Fibroblast of the aortic adventitia (primary cell): ENCODE results near the gene B3GAT2. TPM values are rescaled to one million over a fixed set of nuclear protein-coding genes. Genes with fewer than 3 reads are reported as not detected.

ENCODE experiments used
- DNase-seq: peaks from one replicate; pipeline ENCODE4 v3.0.0-alpha.2; 2010; ENCODE audit warnings: low read depth
- H3K4me3 ChIP-seq: 2 replicates; pipeline ENCODE4 v1.5.1; 2011; ENCODE audit warnings: low read depth, mild to moderate bottlenecking, control low read depth, low read length, moderate library complexity
- CTCF ChIP-seq: IDR thresholded peaks from 2 replicates; pipeline ENCODE4 v1.5.1; 2011; ENCODE audit warnings: mild to moderate bottlenecking, low read length, control low read depth, inconsistent platforms; ENCODE audit not compliant: insufficient read depth
- total RNA-seq: library from RNA; depleted of rRNA; stranded (reverse); fragments of >200 nt; gene quantifications from 2 replicates; pipeline ENCODE4 v1.2.3, GENCODE V29; 2012; ENCODE audit warnings: low replicate concordance

The B3GAT2 gene
- total RNA-seq, 1 donor: not detected

DNA sequence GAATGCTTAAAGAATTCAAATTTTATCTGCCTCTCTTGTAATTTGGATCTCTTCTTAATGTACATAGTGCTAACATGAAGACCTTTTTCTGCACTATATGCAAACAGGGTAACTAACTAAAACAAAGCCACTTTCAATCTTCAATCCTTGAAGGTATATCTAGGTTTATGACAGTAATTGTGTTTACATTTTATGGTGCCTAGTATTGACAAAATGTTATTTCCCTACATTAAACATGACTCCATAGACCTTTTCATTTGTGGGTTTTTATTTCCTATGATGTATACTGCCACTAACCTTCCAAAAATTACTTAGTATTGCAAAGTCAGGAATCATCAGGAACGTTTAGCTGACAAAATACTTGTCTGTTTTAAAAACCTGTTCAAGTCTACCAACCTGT, 95.9 kb downstream of the B3GAT2 start:
- H3K4me3 ChIP-seq: no peak overlapping the region
- TF ChIP-seq CTCF: no peak

DNA sequence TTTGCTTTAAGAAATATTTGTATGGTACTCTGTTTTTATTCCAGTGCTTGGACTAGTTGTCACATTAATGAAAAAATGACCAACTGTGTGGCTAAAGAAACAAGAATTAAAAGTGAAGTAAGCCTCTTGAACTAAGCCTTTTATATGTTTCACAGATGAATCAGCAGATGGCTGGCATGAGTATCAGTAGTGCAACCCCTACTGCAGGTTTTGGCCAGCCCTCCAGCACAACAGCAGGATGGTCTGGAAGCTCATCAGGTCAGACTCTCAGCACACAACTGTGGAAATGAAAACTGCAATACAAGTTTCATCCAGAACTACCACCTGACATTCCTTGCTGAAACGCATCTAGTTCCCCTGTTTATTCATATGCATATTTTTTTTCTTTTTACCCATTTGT, 96.8 kb downstream of the B3GAT2 start:
- TF ChIP-seq CTCF: no peak
- DNase-seq: peak; percentile 11
- no peak overlapping the region for H3K4me3 ChIP-seq

More for the DNA sequence above, 95.9 kb downstream of the B3GAT2 start:
- no peak for DNase-seq

DNA sequence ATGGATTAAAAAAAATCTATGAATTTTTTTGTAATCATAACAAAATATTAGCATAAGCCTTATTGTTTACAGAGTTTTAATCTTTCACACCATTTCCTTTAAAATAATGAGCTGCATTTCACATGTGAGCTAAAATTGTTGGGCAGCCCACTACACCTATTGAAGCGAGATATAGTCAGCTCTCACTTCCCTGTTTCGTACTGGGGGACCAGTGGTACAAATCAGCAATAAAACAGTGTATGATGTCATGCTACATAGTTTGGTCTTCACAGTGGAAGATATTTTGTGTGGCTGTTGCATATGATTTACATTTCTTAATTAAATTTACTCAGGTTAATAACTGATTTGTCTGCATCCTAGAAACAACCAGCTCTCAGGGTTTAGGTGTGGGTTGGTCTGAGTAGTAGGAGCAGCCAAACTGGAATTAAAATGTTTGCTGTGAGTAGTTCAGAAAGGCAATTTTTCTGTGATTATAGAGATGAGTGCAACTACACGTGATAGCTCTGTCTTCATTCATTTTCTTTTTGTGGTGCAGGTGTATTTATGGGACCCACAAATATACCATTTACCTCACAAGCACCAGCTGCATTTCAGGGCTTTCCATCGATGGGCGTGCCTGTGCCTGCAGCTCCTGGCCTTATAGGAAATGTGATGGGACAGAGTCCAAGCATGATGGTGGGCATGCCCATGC, 99.3 kb downstream of the B3GAT2 start:
- DNase-seq: no peak
- no peak for TF ChIP-seq CTCF
- H3K4me3 ChIP-seq: no peak overlapping the region

GRCh38 chr6:70852667-70853246, 104.1 kb downstream of the B3GAT2 start:
- DNase-seq: no peak
- TF ChIP-seq CTCF: no peak
- no peak overlapping the region for H3K4me3 ChIP-seq

DNA sequence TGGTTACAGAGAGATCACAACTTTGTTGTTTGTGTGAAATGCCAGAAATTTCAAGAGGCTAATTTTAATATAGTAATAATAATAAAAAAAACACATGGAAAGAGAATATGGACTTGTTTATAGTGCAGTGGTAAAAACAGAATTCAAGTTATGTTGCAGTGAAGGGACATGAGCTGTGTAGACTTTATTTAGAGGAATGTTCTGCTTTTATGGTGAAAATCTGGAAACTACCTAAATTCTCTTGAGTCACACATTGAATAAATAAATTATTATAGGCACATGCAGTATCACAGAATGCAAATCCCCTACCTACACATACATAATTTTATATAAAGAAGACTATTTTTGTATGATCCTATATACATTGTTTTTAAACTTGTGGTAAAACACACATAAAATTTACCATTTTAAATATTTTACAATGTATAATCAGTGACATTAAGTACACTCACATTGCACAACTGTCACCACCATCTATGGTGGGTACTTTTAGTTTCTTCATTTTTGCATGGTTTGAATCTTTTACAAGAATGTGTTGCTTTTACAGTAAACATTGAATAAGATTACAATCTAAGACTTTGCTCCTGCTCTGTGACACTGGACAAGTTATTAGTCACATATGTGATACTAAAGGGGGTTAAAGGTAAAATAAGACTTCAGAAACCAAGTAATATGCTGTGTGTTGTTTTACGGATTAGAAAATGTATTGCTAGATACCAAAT, 107.4 kb downstream of the B3GAT2 start:
- peak; percentile 23 for DNase-seq
- no peak overlapping the region for H3K4me3 ChIP-seq
- no peak for TF ChIP-seq CTCF

- no peak for TF ChIP-seq CTCF
- no peak overlapping the region for H3K4me3 ChIP-seq
These were observed 109.5 kb downstream of the B3GAT2 start for GRCh38 chr6:70847106-70848084.

More at GRCh38 chr6:70847106-70848084, 109.5 kb downstream of the B3GAT2 start:
- no peak for DNase-seq
